NCI-H2029 treated with DMSO at 0.1 percent for 48 hours (cell line): ENCODE measurements around the gene RTBDN.
"Not testable (repeated sequence)": the region's sequence is repeated elsewhere in the genome, so short reads cannot be mapped to it uniquely, and the experiment has no call there.

Experiments used
- DNase-seq: peaks from one replicate; lab custom pipeline; 2025; lab: John Stamatoyannopoulos, UW

RTBDN gene

GRCh38 chr19:12817810-12818209, 16.6 kb downstream of the RTBDN start:
- DNase-seq: not testable (repeated sequence)

GRCh38 chr19:12817188-12817587, 17.2 kb downstream of the RTBDN start:
- DNase-seq: not testable (repeated sequence)

- DNase-seq: no peak
These were observed 19.3 kb downstream of the RTBDN start for GRCh38 chr19:12815088-12815487.

- peak; percentile 47 for DNase-seq
These were observed 27.9 kb downstream of the RTBDN start, which contains the start of gene RNASEH2A for GRCh38 chr19:12806242-12807081. Gene RNASEH2A, plus strand, starts transcription at chr19:12806584. Its CDS starts 90 bp downstream, at chr19:12806674.

- DNase-seq: no peak
These were observed 30.3 kb downstream of the RTBDN start for GRCh38 chr19:12804051-12804450.

- no peak for DNase-seq
These were observed 31.9 kb downstream of the RTBDN start for GRCh38 chr19:12802267-12803106.

- DNase-seq: peak; percentile 63
These were observed 32.7 kb downstream of the RTBDN start, which contains the start of the genes PRDX2 and THSD8 for GRCh38 chr19:12801466-12802266. Gene PRDX2, minus strand, starts transcription at chr19:12801800. Its CDS starts 539 bp downstream, at chr19:12801261. Gene THSD8, plus strand, starts transcription at chr19:12802069. Its CDS starts 3 bp downstream, at chr19:12802072.

DNA sequence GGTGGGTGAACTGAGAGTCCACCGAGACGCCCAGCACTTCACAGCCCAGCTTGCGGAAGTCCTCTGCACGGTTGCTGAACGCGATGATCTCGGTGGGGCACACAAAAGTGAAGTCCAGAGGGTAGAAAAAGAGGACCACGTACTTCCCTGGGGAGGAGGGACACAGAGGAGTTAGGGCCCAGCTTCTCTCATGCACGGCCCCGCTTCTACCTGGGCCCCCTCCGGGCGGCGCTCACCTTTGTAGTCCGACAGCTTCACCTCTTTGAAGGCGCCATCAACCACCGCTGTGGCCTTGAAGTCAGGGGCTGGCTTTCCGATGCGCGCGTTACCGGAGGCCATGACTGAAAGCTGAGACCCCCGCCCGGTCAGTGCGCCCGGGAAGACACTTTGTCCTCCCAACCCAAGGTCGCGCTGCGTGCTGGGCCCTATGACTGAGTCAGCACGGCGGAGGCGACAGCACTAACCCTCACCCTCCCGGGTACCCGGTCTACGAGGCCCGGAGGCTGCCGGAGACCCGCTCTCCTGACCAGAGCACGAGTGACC, 33.4 kb downstream of the RTBDN start:
- no peak for DNase-seq

- no peak for DNase-seq
These were observed 34.0 kb downstream of the RTBDN start for GRCh38 chr19:12800466-12800770.

DNA sequence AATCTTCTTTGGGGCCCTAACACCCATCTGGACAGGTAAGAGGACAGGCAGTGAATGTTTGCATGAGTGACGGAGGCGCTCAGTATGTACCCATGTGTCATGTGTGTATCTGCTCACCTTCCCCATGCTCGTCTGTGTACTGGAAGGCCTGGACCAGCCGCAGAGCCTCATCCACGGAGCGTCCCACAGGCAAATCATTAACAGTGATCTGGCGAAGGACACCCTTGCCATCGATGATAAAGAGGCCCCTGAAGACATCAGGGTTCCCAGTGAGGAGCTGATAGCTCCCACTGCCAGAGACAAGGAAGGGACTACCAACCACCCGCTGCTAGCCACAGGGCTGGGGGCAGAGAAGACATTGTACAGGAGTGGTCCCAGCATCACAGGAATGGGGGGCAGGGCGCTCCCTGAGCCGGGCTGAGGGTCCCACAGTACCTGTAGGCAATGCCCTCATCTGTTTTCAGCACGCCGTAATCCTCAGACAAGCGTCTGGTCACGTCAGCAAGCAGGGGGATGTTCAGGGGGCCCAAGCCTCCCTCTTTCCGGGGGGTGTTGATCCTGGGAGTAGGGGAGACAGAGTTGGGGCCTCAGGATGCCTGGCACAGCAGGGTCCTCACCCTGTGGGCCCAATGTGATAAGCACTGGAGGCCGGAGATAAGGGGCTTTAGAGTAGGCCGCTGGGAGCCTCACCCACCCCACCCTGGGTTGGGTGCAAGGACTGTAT, 34.5 kb downstream of the RTBDN start:
- DNase-seq: no peak

DNA sequence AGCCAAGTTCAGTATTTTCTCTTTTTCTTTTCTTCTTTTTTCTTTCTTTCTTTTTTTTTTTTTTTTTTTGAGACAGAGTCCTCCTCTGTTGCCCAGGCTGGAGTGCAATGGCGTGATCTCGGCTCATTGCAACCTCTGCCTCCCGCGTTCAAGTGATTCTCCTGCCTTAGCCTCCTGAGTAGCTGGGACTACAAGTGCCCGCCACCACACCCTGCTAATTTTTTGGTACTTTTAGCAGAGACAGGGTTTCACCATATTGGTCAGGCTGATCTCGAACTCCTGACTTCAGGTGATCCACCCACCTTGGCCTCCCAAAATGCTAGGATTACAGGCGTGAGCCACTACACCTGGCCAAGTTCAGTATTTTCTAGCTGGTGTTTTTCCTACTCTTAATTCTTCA, 36.8 kb downstream of the RTBDN start:
- DNase-seq: not testable (repeated sequence)

GRCh38 chr19:12797141-12797587, 37.2 kb downstream of the RTBDN start:
- DNase-seq: no peak

- peak; percentile 66 for DNase-seq
These were observed 38.0 kb downstream of the RTBDN start for GRCh38 chr19:12796146-12797071.

DNA sequence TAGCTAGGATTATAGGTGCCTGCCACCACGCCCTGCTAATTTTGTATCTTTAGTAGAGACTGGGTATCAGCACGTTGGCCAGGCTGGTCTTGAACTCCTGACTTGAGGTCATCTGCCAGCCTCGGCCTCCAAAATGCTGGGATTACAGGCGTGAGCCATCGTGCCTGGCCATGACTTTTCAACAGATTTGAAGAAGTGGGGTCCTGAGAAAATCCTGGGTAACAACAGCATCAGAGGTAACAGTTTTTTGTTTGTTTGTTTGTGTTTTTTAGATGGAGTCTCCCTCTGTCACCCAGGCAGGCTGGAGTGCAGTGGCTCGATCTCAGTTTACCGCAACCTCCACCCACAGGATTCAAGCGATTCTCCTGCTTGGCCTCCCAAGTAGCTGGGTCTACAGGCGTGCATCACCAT, 39.4 kb downstream of the RTBDN start:
- no peak for DNase-seq

GRCh38 chr19:12794196-12794941, 40.0 kb downstream of the RTBDN start:
- no peak for DNase-seq

- peak; percentile 42 for DNase-seq
These were observed 40.8 kb downstream of the RTBDN start for GRCh38 chr19:12793290-12794195.

GRCh38 chr19:12792853-12793289, 41.5 kb downstream of the RTBDN start:
- no peak for DNase-seq
